Hepatocyte (in vitro differentiated cells): ENCODE data around the gene IL1RL2.

Experiments used
- EZH2 ChIP-seq: fragments of 200-600 bp; sonication (generic); IDR thresholded peaks from 2 replicates; pipeline ENCODE4 v1.6.1; 2016; ENCODE audit warnings: antibody characterized with exemption, mild to moderate bottlenecking, borderline replicate concordance
- EZH2phosphoT487 ChIP-seq: fragments of 200-600 bp; sonication (generic); IDR thresholded peaks from one replicate; pipeline ENCODE4 v1.6.1; 2018; ENCODE audit warnings: antibody characterized with exemption, mild to moderate bottlenecking, low read depth, moderate library complexity; ENCODE audit not compliant: unreplicated experiment, severe bottlenecking
- TF ChIP-seq, protein P1 (sequence below): fragments of 200-600 bp; sonication (generic); IDR thresholded peaks from 2 replicates; pipeline ENCODE4 v1.5.1; 2016; ENCODE audit warnings: antibody characterized with exemption, mild to moderate bottlenecking; ENCODE audit not compliant: poor library complexity

DNA sequence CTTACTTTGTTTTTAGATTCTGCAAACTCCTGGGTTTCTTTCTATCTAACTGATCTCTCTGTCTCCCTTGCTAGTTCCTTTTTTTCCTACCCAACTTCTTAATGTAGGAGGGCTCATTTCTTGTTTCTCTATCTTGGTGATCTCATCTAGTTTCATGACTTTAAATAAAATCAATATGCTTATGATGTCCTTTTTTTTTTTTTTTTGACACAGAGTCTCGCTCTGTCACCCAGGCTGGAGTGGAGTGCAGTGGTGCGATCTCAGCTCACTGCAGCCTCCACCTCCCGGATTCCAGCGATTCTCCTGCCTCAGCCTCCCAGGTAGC, 82.3 kb downstream of the IL1RL2 start:
- TF ChIP-seq, protein P1, sequence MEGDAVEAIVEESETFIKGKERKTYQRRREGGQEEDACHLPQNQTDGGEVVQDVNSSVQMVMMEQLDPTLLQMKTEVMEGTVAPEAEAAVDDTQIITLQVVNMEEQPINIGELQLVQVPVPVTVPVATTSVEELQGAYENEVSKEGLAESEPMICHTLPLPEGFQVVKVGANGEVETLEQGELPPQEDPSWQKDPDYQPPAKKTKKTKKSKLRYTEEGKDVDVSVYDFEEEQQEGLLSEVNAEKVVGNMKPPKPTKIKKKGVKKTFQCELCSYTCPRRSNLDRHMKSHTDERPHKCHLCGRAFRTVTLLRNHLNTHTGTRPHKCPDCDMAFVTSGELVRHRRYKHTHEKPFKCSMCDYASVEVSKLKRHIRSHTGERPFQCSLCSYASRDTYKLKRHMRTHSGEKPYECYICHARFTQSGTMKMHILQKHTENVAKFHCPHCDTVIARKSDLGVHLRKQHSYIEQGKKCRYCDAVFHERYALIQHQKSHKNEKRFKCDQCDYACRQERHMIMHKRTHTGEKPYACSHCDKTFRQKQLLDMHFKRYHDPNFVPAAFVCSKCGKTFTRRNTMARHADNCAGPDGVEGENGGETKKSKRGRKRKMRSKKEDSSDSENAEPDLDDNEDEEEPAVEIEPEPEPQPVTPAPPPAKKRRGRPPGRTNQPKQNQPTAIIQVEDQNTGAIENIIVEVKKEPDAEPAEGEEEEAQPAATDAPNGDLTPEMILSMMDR, result no peak
- TF ChIP-seq EZH2 (no peak), EZH2phosphoT487 (no peak)
